Cerebellar nuclear complex (tissue), 1 donor: ENCODE measurements around the gene CSF3R.
"Not testable (repeated sequence)": the region's sequence is repeated elsewhere in the genome, so short reads cannot be mapped to it uniquely, and the experiment has no call there.

Experiments used
- DNase-seq, 2 experiments: peaks; one replicate each; lab custom pipeline; 2025; lab: John Stamatoyannopoulos, UW

CSF3R gene

DNA sequence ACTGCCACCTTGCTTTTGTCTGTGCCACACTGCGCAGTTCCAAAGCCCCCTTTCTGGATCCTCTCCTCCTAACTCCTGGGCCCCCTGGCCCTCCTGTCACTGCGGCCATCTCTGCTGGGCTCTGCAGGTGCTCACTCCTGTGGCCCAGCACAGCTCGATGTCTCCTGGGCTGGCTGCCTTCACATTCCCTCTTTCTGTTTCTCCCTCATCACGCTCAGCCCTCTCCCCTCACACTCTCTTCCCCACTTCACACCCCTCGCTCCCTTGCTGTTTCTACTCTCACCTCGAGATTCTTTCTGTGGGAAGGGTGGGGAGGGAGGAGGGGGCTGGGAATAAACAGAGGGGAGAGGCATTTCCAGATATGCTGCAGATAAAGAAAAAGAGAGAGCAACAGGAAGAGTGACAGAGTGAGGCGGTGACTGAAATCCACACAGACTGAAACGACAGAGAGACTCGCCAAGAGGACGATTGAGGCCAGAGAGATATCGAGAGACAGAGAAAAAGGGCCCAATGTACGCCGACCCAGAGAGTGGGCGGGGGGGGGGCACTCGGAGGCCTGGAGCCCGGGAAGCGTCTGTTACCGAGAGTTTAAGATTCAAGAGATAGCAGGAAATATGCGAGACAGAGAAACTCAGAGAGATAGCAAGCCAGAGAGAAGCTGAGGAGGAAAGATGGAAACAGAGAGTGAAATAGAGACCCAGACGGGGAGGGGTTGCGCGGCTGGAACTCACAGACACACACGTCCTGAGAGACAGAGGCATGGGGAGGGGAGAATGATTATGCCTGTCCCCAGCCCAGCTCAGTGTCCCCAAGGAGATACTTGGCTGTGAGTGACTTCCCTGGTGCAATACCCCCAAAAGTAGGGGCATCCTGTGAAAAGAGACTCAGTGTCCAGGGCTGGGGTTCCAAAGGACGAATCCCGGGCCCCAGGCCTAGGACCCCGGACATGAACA is 666 bp downstream of the CSF3R start:
- no peak for DNase-seq

- DNase-seq = no peak
Observed at GRCh38 chr1:36481091-36481490, 1.6 kb downstream of the CSF3R start.

- DNase-seq = no peak
Observed at GRCh38 chr1:36480161-36480560, 2.6 kb downstream of the CSF3R start.

DNA sequence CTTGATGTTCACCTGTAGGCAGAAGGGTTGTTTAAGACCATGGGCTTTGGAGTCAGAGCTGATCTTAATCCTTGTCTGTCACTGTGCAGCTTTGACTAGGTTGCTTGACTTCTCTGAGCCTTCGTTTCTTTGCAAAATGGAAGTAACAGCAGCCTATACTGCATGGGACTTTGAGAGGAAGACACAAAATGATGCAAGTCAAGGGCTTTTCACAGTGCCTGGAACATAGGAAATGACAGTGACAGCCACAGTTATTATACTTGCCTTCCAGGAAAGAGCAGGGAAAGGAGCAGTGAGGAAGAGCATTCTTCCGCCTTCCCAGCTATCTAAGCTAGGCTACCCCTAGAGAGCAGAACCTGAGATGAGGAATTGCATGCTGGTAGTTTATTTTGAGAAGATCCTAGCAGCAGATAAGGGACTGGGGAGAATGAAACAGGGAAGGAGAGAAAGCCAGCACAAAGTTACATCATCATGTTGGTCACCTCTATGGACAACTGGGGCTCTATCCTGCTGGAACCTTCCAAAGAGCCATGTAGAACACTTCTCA is 3.1 kb downstream of the CSF3R start:
- no peak for DNase-seq

- not testable (repeated sequence) for DNase-seq
Observed at GRCh38 chr1:36477615-36478014, 5.1 kb downstream of the CSF3R start.

DNA sequence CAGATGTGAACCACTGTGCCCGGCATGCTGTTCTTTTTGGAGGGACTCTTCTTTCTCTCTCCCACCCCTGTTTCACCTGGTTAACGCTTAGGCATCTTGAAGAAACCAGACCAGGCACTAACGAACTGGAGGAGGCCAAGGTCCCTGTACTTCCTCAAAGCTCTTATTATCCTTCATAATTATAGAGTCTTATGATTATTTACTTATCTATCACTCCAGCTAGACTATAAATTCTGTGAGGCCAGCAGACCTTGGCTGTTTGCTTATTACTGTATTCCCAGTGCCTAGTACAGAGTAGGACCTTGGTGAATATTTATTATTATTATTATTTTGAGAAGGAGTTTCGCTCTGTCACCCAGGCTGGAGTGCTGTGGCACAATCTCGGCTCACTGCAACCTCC is 5.8 kb downstream of the CSF3R start:
- no peak for DNase-seq

GRCh38 chr1:36475910-36476604 is 6.7 kb downstream of the CSF3R start:
- DNase-seq = no peak

DNA sequence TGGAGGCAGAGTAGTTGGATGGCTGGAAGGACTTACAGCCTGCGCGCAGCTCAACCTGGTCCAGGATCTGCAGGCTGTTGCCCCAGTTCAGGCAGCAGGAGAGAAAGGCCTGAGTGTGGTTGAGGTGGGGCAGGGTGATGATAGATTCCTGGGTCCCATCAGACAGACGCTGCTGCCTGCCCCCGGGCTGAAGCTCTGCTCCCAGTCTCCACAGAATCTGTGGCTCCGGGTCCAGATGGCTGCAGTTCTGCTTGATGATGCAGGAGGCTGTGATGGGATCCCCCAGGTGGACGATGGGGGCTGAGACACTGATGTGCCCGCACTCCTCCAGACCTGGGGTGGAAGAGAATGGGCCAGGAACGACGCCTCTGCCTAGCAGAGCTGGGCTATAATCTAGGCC is 7.4 kb downstream of the CSF3R start:
- DNase-seq = no peak

GRCh38 chr1:36472656-36473055 is 10.1 kb downstream of the CSF3R start:
- no peak for DNase-seq

DNA sequence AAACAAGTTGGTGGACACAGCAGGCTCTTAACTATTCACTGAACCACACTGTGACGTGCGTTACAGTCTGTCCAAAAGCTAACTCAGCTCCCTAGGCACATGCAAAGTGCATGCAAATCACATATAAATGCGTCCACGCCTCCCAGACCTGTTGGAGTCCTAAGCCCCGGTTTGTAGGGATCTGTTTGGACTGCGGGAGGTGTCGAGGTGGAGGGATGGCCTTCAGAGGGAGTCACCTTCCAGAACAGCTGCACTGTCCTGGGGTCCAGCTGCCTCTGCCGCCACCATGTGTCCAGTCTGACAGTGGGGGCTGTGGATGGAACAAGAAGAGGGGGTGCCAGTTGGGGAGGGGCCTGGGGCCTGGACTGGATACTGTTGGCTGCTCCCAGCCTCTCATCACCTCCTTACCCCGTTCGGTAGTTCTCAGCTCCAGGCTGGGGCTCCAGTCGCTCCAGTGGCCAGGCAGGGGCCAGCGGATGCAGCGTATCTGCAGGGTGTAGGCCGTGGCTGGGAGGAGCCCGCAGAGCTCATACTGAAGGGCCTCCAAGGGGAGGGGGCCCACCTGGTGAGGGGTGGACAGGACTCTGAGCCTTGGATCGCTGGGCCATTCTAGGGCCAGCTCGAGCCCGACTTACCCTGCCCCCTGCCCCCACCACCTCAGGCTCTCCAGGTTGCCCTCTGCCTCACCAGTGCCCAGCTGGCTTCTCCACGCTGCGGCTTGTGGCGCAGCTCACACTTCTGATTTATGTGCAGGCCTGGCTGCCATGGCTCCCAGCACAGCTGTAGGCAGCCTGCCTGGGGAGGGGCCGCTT is 10.7 kb downstream of the CSF3R start:
- DNase-seq = no peak

DNA sequence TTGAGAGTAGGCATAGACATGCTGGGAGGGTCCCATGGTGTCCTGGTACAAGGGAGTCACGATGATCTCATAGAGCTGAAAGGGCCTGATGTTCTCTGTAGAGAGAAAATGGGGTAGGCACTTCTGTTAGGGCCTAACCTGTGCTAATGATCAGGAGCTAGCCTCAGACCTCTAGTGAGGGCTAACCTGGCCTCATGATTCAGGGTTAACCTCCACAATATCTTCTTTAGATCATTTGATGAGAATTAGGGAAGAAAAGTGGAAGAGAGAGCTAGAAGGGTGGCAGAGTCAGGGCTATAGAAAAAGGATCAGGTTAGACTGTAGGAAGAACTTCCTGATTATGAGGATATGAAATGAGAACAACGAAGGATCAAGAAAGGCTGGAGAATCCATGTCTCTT is 13.6 kb downstream of the CSF3R start:
- DNase-seq = no peak

DNA sequence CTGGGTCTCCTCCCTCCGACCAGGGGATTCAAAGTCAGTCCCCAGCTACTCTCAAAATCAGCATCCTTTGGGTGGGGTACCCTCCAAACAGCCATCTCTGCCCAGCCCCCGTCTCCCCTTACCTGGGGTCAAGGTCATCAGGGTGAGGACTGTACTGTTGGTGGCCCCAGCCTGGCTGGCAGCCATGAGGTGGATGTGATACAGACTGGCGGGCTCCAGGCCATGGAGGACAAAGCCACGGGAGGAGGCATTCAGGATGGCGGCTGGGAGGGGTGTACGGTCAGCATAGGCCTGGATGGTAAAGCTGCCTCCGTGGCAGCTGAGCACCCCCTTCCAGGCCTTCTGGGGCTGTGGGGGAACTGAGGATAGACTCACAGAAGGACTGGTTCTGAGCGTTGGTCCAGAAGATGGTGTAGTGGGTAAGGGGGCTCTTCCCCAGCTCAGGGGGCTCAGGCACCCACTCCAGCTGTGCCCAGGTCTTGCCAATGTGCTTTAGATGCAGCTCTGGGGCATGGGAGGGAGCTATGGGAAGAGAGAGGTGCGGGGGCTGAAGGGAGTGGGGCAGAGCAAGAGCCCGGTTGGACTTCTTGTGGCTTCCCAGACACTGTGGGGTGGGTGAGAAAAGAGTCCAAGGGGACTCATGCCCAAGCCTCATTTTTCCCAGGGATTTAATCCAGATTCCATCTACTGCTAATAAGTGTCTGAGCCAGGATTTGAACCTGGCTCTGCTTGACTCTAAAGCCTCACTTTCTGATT is 14.8 kb downstream of the CSF3R start:
- DNase-seq = no peak

- DNase-seq = no peak
Observed at GRCh38 chr1:36467027-36467410, 15.7 kb downstream of the CSF3R start.

- DNase-seq = no peak
Observed at GRCh38 chr1:36466370-36467026, 16.2 kb downstream of the CSF3R start.

- DNase-seq = no peak
Observed at GRCh38 chr1:36465731-36466369, 16.9 kb downstream of the CSF3R start.

- no peak for DNase-seq
Observed at GRCh38 chr1:36464605-36465393, 17.9 kb downstream of the CSF3R start.

GRCh38 chr1:36463803-36464604 is 18.7 kb downstream of the CSF3R start, which contains the start of gene MRPS15:
MRPS15 (minus strand) TSS chr1:36464384; CDS start chr1:36464275, 109 bp downstream.
- DNase-seq = peak; percentile 50 to 89

DNA sequence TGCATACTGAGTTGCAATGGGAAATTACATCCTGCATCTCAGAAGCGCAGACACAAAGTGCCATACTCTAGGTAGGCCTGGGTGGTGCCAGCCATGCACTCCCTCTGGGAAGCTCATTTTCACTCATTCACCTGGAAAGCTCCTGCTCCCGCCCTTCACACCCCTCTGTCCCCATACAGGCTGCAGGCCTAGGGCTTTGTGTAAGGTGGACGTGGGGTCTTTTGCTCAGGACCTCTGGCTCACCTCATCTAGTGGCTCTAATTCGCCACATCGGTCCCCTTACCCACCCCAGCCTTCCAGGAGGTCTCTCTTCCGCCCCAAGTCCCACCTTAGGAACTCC is 19.3 kb downstream of the CSF3R start:
- DNase-seq = no peak

- DNase-seq = no peak
Observed at GRCh38 chr1:36458910-36459309, 23.8 kb downstream of the CSF3R start.
